ENCODE measurements around the gene UXS1. TPM values are rescaled to one million over a fixed set of nuclear protein-coding genes. Genes with fewer than 3 reads are reported as not detected.

Gene UXS1
- total RNA-seq, 1 experiment from 2014 or later = 31.2 TPM

DNA sequence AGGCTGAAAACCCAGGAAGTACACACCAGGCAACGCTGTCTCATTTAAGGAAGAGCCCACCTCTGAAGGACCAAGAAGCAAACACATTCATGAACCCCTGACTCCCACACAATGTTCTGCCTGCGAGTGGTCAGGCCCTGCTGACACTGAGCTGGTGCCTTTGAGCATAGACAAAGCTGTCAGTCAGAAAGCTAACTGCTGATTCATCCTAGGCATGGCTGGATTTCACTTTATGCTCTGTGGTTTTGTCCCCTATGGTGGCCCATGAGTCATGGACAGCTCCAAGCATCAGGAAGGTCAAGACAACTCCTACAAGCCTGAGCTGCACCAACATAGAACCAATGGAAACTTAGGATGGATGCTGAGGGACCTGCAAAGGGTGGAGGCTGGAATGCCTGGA lies 78.9 kb downstream of the UXS1 start:
- Mint-ChIP-seq H3K27me3 (ENCODE audit: insufficient read depth, unreplicated experiment) (no peaks in the 10 kb centered on the region), H3K4me1 (ENCODE audit: insufficient read depth, unreplicated experiment) (peaks cover 11% of the 10 kb centered on the region), H3K36me3 (ENCODE audit: insufficient read depth, unreplicated experiment) (peaks cover 5% of the 10 kb centered on the region), H3K4me3 (ENCODE audit: unreplicated experiment) (no peak overlapping the region), H3K27ac (ENCODE audit: low read depth, unreplicated experiment) (no peak overlapping the region), H3K9me3 (ENCODE audit: unreplicated experiment) (no peaks in the 10 kb centered on the region)
- BruUV-seq (replicated peaks) = no TSS peak
- TF ChIP-seq CTCF (IDR thresholded peaks at IDR 0.05; ENCODE audit: unreplicated experiment) = no peak
- DNase-seq (ENCODE audit: unreplicated experiment) = peak; percentile 59
- POLR2A ChIA-PET = no interaction called here
- CTCF ChIA-PET = interaction anchor here (1.0 to 1.5 kb wide), 3 partner anchors 10 to 51 kb away, joined by 3 to 6 read pairs (median 5); no protein-coding TSS in a partner anchor
- intact Hi-C loops (cut with micrococcal nuclease) = no loop called here

DNA sequence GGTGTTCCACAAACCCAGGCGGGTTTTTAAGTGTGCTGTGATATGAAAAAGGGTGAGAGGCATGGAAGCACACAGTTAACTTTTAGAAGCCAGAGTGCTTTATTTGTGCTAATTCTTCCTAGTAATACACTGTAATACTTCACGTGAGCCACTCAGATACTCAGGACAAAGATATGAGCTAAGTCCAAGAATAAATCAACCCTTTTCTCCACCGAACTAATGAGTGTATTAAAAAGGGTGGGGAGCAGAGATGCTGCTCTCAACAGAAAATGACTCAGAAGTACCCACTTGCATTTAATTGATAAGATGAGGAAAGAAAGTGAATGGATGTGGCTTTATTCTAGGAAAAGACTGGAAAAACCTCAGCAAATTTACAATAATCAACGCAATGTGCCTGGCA lies 79.9 kb downstream of the UXS1 start:
- Mint-ChIP-seq H3K27me3 (ENCODE audit: insufficient read depth, unreplicated experiment) (no peaks in the 10 kb centered on the region), H3K27ac (ENCODE audit: low read depth, unreplicated experiment) (no peak overlapping the region), H3K9me3 (ENCODE audit: unreplicated experiment) (no peaks in the 10 kb centered on the region), H3K4me3 (ENCODE audit: unreplicated experiment) (no peak overlapping the region), H3K36me3 (ENCODE audit: insufficient read depth, unreplicated experiment) (peaks cover 5% of the 10 kb centered on the region), H3K4me1 (ENCODE audit: insufficient read depth, unreplicated experiment) (peaks cover 11% of the 10 kb centered on the region)
- ChIA-PET POLR2A (interaction anchor here (1.2 kb wide), 1 partner anchor 11 kb away, joined by 3 read pairs; no protein-coding TSS in a partner anchor), CTCF (interaction anchor here (1.0 to 1.5 kb wide), 2 partner anchors 11 to 50 kb away, joined by 3 to 5 read pairs; no protein-coding TSS in a partner anchor)
- TF ChIP-seq CTCF (IDR thresholded peaks at IDR 0.05; ENCODE audit: unreplicated experiment) = no peak
- no TSS peak for BruUV-seq (replicated peaks)
- intact Hi-C loops (cut with micrococcal nuclease) = no loop called here
- no peak for DNase-seq (ENCODE audit: unreplicated experiment)

GRCh38 chr2:106113361-106113966 lies 80.6 kb downstream of the UXS1 start:
- H3K27ac Mint-ChIP-seq (ENCODE audit: low read depth, unreplicated experiment) = no peak overlapping the region
- ChIA-PET CTCF (interaction anchor here (1.1 kb wide), 1 partner anchor 8 kb away, joined by 3 read pairs; no protein-coding TSS in a partner anchor), POLR2A (no interaction called here)
- intact Hi-C loops (cut with micrococcal nuclease) = no loop called here
- no peak for TF ChIP-seq CTCF (IDR thresholded peaks at IDR 0.05; ENCODE audit: unreplicated experiment)
- no peaks in the 10 kb centered on the region for H3K9me3 Mint-ChIP-seq (ENCODE audit: unreplicated experiment)
- peaks cover 5% of the 10 kb centered on the region for H3K36me3 Mint-ChIP-seq (ENCODE audit: insufficient read depth, unreplicated experiment)
- H3K4me3 Mint-ChIP-seq (ENCODE audit: unreplicated experiment) = no peak overlapping the region
- H3K27me3 Mint-ChIP-seq (ENCODE audit: insufficient read depth, unreplicated experiment) = no peaks in the 10 kb centered on the region
- BruUV-seq (replicated peaks) = no TSS peak
- no peak for DNase-seq (ENCODE audit: unreplicated experiment)
- H3K4me1 Mint-ChIP-seq (ENCODE audit: insufficient read depth, unreplicated experiment) = peaks cover 11% of the 10 kb centered on the region

DNA sequence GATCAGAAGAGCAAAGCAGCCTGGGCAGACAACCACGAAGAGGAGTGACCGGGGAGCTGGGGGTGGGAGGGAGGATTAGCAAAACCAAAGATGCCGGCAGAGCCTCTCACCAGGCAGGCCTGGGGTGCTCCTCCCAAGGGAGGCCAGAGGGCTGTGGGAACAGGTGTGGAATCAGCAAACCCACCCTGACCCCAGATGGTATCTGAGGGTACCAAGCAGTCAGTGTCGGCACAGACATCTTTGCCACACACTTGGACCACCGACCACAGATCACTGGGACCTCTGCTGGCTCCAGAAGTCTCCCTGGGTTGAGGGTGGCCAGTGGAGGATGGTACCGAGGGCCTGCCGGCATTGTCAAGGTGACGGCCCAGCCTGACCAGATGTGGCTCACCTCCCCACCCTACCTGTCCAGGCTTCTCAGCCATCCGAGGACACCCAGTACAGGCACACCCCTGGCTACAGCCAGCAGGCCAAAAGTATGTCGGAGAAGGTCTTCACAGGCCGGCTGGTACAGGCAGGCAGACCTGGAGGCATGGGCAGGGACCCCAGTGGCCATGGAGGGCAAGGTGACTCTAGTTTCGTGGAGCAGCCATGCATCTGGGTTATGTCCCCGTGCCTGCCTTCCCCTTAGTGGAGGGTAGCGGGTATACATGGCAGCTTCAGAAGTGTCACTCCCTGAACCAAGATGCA lies 82.1 kb downstream of the UXS1 start:
- peaks cover 11% of the 10 kb centered on the region for H3K4me1 Mint-ChIP-seq (ENCODE audit: insufficient read depth, unreplicated experiment)
- H3K36me3 Mint-ChIP-seq (ENCODE audit: insufficient read depth, unreplicated experiment) = no peaks in the 10 kb centered on the region
- ChIA-PET POLR2A (no interaction called here), CTCF (no interaction called here)
- BruUV-seq (replicated peaks) = no TSS peak
- no peaks in the 10 kb centered on the region for H3K9me3 Mint-ChIP-seq (ENCODE audit: unreplicated experiment)
- intact Hi-C loops (cut with micrococcal nuclease) = no loop called here
- no peak overlapping the region for H3K27ac Mint-ChIP-seq (ENCODE audit: low read depth, unreplicated experiment)
- DNase-seq (ENCODE audit: unreplicated experiment) = no peak
- H3K4me3 Mint-ChIP-seq (ENCODE audit: unreplicated experiment) = no peak overlapping the region
- no peak for TF ChIP-seq CTCF (IDR thresholded peaks at IDR 0.05; ENCODE audit: unreplicated experiment)
- H3K27me3 Mint-ChIP-seq (ENCODE audit: insufficient read depth, unreplicated experiment) = no peaks in the 10 kb centered on the region

All from MCF 10A (cell line).